DMS114 treated with DMSO at 0.1 percent for 48 hours (cell line): ENCODE measurements around the gene OR52A1.
"Not testable (repeated sequence)": the region's sequence is repeated elsewhere in the genome, so short reads cannot be mapped to it uniquely, and the experiment has no call there.

ENCODE experiments used
- DNase-seq: peaks from one replicate; lab custom pipeline; 2025; ENCODE audit not compliant: unreplicated experiment; lab: John Stamatoyannopoulos, UW

The OR52A1 gene

DNA sequence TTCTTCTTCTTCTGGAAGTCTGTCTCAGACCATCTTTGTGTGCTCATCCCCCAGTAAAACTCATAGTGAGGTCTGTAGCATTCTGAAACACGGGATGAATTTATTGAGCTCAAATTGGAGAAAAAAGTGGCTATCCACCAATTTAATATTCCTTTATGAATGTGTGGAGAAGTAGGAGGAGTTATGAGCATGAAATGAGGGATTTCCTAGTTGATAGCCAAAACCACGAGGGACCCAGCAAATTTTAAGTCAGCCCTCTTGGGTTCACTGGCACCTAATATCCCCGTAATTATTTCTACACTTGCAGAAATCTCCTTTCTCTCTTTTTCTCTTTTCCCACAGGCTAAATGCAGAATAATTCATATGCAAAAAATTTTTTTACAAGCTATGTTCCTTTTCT is at the start of gene OR52A1:
OR52A1 (minus strand) TSS at position 101 of the 400 bp plus-strand sequence. CDS start 2,388 bp downstream, outside the sequence.
- no peak for DNase-seq

DNA sequence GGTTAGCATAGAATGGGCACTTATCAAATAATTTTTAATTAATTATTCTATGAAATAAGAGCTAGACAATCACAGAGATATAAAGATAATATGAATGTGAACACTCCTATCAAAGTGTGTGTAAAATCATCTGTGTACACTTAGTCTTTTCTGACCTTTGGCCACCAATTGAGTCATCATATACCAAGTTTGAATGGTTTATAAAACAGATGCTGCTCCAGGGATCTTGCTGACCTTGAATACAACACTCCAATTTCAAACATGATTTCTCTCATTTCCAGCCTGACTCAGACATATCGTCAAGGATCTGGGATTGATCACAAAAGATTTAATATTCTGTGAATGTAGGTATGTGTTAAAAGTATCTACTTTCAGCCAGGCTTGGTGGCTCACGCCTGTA is 48.8 kb upstream of the OR52A1 start:
- no peak for DNase-seq

DNA sequence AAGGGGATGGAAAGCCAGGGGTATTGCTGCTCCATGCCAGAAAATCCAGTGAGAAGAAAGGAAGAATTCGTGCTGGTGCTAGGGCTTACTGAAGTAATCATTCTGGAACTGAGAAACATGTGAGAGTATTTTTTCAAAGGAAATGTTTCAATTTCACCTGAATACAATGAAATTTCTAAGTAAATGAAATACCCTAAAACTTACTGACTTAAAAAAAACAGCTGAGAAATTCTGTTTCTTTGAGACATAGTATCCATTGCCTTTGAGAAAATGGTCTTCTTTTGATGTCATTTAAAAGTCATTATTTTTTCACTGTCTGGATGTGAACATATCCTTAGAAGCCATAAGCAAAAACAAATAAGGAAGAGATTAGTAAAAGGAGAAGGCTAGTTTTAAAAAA is 46.0 kb upstream of the OR52A1 start, which contains the start of gene OR51V1:
OR51V1 (minus strand) TSS at position 101 of the 400 bp plus-strand sequence; CDS start at position 101, 0 bp downstream.
- DNase-seq: no peak

DNA sequence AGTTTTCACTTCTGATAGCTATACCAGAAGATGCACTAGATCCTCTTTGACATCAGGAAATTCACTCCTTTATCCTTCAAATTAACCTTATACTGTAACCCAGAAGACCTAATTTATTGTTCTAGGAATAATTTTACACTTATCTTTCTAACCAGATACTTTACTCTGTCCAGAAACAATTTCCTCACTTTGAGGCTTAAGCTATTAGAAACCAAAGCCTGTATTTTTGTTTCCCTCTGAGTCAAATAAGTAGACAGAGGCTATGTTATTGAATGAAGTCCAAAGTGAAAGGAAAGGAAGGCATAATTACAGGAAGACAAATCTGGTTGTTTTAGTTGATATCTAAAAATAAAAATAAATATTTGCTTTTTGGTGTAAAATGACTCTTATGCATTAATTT is 43.7 kb upstream of the OR52A1 start:
- no peak for DNase-seq

DNA sequence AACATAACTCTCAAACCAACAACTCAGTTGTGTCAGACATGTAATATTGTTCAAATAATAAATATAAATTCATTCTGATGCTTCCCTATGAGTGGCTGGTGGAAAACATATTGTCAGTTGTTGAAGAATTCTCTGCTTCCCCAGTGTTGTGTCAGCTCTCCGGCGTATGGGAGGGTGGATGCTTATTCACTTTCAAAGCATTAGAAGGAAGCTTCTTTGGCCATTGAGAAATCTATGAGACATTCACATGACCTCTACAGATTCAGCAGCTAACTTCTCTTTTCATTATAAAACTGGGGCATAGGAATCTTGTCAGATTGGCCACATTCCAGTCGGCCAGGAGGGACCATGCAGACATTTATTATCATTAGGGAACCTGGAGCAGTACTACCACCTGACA is 43.0 kb upstream of the OR52A1 start:
- DNase-seq: no peak

DNA sequence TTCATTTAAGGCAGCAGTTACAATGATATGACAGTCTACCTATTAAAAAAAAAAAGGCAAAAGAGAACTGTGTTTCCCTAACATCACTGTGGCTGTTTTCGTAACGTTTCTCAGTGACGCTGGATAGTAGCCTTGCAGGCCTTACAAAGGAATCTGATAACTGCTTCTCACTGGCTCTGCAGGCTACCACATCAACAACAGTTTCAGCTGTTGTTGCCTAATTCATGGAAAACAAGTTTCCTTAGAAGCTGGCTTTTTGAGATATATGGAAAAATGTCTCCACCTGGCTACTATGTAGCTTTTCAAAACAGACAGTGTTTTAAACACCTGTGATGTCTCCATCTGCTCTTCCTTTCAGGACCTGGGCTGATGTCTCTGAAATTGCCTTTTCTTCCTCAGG is 42.2 kb upstream of the OR52A1 start:
- DNase-seq: no peak

DNA sequence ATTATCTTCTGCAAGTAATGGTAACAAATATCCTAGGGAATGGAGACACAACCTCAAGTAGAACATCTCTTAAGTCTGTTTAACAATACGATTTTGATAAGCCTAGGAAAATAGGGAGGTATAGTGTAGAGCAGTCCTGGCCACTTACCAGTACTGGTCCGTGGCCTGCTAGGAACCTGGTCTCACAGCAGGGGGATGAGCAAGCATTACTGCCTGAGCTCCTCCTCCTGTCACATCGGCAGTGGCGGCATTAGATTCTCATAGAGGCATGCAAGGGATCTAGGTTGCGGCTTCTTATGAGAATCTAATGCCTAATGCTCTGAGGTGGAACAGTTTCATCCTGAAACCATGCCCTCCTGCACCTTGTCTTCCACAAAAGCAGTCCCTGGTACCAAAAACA is 41.5 kb upstream of the OR52A1 start:
- no peak for DNase-seq

DNA sequence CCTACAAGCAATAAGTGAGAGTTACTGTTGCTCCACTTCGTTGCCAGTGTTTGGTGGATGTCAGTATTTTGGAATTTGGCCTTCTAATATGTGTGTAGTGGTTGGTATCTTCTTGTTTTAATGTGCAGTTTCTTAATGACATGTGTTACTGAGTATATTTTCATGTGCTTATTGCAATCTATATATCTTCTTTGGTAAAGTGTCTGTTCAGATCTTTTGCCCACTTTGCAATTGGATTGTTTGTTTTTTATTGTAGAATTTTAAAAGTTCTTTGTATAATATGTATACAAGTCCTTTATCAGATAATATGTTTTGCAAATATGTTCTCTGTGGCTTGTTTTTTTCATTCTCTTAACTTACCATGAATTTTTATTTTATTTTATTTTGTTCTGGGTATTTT is 38.2 kb upstream of the OR52A1 start:
- no peak for DNase-seq

DNA sequence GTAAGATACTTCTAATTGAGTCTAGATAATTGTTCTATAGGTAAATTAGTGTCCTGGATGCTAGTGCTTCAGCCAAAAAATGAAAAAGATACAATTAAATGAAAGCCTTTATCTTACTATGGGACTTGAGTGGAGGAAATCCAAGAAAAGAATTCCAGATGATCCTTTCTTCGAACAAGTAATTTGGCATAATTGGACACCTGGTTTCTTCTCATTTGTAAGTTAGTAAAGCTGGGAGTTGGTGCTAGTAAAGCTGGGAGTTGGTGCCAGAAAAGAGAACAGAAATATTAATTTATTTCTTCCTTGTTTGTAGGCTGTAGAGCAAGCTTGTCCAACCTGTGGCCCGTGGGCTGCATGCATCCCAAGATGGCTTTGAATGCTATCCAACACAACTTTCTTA is 33.6 kb upstream of the OR52A1 start:
- no peak for DNase-seq

DNA sequence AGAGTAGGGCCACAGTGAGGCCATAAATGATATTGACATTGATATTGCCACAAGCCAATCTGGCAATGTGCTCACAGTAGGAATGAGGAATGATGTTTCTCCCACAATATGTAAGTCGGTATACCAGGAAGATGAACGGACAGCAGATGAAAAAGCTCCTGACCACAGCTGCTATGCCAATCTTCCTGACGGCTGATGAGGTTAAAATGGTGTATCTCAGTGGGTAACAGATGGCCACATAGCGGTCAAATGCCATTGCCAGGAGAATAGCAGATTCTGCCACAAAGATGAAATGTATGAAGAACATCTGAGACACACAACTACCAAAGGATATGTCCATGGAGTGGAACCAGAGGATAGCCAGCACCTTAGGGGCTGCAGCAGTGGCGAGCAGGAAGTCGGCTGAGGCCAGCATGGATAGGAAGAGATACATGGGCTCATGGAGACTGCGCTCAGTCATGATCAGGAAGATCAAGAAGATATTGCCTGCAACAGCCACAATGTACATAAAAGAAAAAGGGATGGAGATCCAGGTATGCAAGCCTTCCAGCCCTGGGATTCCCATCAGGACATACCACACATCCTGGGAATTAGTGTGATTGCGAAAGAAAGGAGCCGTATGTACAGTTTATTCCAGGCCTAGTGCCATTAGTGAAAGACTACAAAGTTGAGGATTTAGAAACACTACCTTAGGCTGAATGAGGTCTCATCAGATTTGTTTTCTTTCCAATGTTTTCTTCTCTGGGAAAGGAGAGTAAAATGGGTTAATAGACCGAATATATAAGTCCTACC is 23.7 kb upstream of the OR52A1 start:
- no peak for DNase-seq

DNA sequence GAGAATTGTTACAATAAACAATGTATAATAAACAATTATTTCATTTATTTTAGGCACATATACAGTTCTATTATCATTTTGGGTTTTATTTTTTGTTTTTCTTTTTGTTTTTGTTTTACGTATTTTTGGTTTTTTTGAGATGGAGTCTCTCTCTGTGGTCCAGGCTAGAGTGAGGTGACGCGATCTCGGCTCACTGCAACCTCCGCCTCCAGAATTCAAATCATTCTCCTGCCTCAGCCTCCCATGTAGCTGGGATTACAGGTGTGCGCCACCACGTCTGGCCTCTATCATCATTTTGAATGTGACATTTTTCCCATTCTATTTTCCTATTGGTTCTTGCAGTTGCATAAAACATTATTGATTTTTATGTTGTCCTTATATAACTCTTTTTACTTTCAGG is 20.4 kb upstream of the OR52A1 start:
- DNase-seq: no peak

DNA sequence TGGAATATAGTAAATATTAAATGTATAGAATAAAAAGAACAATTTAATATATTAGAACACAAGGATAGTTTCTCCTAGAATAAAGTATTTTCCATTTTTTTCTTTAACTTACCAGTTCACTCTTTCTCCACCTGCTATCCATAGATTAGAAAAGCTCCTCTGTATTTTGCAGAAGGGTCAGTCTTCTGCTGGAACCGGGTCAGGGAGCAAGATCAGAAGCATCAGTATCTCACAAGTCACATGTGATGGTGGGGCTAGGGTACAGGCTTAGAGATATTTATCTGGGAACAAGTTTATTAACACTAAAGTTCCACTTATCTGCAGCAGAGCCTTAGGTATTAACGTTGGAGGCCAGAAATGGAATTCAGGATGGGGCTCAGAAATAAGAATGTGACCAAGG is 17.3 kb upstream of the OR52A1 start:
- no peak for DNase-seq

DNA sequence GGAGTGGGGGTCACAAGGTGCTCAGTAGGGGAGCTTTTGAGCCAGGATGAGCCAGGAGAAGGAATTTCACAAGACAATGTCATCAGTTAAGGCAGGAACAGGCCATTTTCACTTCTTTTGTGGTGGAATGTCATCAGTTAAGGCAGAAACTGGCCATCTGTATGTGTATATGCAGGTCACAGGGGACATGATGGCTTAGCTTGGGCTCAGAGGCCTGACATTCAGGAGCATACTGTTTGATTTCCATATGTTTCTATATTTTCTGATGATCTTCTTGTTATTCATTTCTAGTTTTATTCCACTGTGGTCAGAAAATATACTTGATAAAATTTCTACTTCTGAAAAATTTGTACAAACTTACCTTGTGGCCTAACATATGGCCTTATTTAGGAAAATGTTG is 11.3 kb upstream of the OR52A1 start:
- DNase-seq: not testable (repeated sequence)

DNA sequence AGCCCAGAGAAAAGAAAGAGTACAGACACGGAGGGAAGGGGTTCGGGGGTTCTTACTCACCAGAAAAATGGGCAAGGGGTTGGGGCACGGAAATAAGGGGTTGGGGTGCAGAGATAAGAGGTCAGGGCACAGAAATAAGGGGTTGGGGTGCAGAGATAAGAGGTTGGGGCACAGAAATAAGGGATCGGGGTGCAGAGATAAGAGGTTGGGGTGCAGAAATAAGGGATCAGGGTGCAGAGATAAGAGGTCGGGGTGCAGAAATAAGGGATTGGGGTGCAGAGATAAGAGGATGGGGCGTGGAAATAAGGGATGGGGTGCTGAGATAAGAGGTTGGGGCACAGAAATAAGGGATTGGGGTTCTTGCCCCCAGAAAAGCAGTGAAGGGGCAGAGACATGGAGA is 10.2 kb upstream of the OR52A1 start:
- DNase-seq: not testable (repeated sequence)

DNA sequence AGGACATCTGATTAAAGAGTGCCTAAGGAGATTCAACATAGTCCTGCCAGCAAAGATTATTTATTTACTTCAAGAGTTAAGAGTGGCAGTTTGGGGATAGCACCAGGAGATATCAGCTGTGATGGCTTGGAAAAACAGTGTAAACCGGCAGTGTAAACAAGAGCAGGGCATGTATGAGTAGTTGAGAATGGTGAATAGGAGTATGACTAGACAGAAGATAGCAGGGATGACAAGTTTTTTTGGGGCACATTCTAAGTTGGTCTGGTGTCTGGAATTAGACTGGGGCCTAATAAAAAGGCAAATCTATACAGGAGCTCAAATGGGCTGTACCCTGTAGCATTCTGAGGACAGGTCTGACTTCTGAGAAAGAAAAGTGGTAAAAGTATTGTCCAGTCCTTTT is 6.5 kb upstream of the OR52A1 start:
- DNase-seq: not testable (repeated sequence)

DNA sequence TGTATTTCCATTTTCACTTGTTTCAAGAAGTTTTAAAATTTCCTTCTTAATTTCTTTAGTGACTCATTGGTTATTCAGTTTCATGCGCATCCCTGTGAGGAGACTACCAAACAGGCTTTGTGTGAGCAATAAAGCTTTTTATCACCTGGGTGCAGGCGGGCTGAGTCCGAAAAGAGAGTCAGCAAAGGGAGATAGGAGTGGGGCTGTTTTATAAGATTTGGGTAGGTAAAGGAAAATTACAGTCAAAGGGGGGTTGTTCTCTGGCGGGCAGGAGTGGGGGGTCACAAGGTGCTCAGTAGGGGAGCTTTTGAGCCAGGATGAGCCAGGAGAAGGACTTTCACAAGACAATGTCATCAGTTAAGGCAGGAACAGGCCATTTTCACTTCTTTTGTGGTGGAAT is 5.7 kb upstream of the OR52A1 start:
- not testable (repeated sequence) for DNase-seq

DNA sequence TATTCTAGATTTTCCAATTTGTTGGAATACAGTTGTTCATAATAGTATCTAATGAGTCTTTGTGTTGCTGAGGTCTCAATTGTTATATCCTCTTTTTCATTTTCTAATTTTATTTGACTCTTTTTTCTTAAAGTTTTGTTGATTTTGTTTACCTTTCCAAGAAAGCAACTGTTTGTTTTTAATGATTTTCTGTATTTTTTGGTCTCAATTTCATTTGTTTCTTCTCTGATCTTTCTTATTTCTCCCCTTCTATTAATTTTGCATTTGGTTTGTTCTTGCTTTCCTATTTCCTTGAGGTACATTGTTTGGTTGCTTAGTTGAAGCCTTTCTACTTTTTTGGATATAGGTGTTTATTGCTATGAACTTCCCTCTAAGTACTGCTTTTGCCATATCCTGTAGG is 5.2 kb upstream of the OR52A1 start:
- DNase-seq: no peak

DNA sequence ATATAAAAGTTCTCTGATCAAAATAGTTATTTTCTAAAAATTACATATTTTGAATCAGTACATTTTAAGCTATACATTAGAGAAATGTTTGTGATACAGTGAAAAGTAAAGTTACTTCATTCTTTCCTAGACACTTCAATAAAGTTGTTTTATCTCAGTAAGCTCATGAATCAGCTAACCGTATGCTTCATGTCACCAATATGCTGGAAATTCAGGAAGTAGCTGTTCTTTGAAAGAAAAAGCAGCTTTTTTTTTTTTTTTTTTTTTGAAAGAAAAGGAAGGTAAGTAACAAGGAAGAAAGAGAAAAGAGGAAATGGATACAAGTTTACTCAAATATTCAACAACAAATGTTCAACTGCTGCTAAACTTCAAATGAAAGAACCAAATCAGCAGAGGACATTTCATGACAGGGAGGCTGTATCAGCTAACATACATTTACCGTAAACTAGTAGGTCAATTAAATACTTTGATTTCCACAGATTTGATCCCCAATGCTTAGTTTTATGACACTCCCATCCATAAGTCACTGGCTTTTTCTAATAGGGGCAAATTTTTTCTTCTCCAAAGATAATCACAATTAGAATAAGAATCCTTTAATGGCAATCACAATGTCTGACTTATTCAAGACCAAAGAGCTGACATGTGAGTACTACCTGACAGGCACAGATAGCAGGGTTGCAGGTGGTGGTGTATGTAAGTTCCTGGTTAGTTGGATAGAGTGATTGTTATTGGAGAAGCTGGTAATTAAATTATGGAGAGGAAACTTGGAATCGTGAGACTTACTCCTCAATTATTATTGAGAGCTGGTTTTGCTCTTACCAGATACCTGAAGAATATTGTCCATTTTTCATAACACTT is 754 bp downstream of the OR52A1 start:
- DNase-seq: no peak

DNA sequence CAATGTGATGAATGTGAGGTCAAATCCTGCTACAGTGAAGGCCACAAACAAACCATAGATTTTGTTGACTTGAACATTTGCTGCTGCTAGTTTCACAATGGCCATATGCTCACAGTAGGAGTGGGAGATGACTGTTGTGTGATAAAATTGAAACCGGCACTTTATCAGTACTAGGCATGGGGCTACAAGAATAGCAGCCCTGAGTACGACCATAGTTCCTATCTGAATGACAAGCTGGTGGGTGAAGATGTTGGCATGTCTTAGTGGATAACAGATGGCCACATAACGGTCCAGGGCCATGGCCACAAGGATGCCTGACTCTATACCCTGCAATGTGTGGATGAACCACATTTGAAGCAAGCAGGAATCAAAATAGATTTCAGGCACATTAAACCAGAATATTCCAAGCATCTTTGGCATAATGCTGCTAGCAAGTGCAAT is 2.8 kb downstream of the OR52A1 start:
- DNase-seq: no peak

DNA sequence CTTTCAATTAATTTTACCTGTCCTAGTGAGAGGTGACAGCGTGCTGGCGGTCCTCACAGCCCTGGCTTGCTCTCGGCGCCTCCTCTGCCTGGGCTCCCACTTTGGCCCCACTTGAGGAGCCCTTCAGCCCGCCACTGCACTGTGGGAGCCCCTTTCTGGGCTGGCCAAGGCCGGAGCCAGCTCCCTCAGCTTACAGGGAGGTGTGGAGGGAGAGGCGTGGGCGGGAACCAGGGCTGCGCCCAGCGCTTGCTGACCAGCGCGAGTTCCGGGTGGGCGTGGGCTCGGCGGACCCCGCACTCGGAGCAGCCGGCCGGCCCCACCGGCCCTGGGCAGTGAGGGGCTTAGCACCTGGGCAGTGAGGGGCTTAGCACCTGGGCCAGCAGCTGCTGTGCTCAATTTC is 10.4 kb downstream of the OR52A1 start:
- DNase-seq: not testable (repeated sequence)

DNA sequence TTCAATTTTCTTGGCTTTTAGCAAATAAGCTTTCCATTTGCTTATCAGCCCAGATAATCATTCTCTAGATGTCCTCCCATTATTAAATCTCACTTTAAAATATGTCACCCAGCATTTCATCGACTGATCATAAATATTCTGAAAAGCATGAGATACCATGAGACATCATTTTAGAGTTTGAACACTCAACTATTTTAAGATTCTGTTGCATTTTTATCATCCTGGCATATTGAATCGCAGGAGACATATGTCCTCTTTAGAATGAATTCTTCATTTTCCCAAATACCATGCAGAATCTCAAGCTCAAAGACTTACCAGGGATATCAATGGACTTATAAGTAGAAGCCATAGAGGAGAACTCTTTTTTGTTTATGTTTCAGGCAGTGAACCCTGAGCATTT is 16.6 kb downstream of the OR52A1 start, which contains the start of gene OR52A5:
OR52A5 (minus strand) TSS at position 361 of the 400 bp plus-strand sequence. CDS start 5,714 bp downstream, outside the sequence.
- no peak for DNase-seq

DNA sequence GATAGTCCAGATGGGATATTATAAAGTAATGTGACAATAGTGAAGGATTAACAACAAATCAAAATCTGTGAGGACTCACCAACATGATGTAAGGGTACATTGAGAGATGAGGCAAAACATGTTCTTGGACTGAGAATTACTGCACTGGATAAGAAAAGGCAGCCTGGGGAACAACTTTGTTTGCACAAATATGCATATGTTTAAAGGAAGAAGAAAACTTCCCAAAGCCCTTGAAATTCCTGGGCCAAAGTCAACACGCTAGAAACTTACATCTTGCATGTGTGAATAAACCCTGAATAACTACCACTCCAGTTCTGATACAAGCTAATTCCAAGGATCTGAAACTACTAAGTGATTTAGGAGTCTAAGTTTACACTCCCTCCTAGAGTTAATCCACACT is 17.5 kb downstream of the OR52A1 start:
- no peak for DNase-seq
